MCF 10A (cell line): ENCODE measurements around the gene CAPN10. TPM values are rescaled to one million over a fixed set of nuclear protein-coding genes. Genes with fewer than 3 reads are reported as not detected.

Source experiments
- BruUV-seq: library from RNA; stranded (reverse); fragments of 400-500 nt; replicated peaks from 2 replicates; lab custom pipeline; 2021; lab: Mats Ljungman, UMichigan
- CTCF ChIA-PET: fragments of 300-600 bp; sonication (Branson Sonifier 250); formaldehyde crosslinking; extraction: SDS; loops from one replicate; lab custom pipeline; 2021; ENCODE audit warnings: antibody characterized with exemption, inconsistent platforms; lab: Yijun Ruan, JAX
- POLR2A ChIA-PET: fragments of 300-600, 350-650 bp; sonication (Branson Sonifier 250); formaldehyde crosslinking; extraction: SDS; loops from one replicate; lab custom pipeline; 2020; ENCODE audit warnings: antibody characterized with exemption, inconsistent platforms; lab: Yijun Ruan, JAX
- DNase-seq: peaks from one replicate; pipeline ENCODE4 v3.0.0-alpha.2; 2018; ENCODE audit not compliant: unreplicated experiment
- H3K27ac Mint-ChIP-seq: one replicate; pipeline ENCODE4 v1.8.0; 2022; ENCODE audit warnings: mild to moderate bottlenecking, low read depth, mixed read lengths; ENCODE audit not compliant: unreplicated experiment
- H3K27me3 Mint-ChIP-seq: one replicate; pipeline ENCODE4 v1.8.0; 2022; ENCODE audit warnings: mixed read lengths; ENCODE audit not compliant: insufficient read depth, unreplicated experiment
- H3K36me3 Mint-ChIP-seq: one replicate; pipeline ENCODE4 v1.8.0; 2022; ENCODE audit warnings: mild to moderate bottlenecking, moderate library complexity, mixed read lengths; ENCODE audit not compliant: insufficient read depth, unreplicated experiment
- H3K4me1 Mint-ChIP-seq: one replicate; pipeline ENCODE4 v1.8.0; 2022; ENCODE audit warnings: mixed read lengths; ENCODE audit not compliant: insufficient read depth, unreplicated experiment
- H3K4me3 Mint-ChIP-seq: one replicate; pipeline ENCODE4 v1.8.0; 2022; ENCODE audit warnings: mild to moderate bottlenecking, moderate library complexity, mixed read lengths; ENCODE audit not compliant: unreplicated experiment
- H3K9me3 Mint-ChIP-seq: one replicate; pipeline ENCODE4 v1.8.0; 2022; ENCODE audit warnings: mixed read lengths; ENCODE audit not compliant: unreplicated experiment
- intact Hi-C: fragments of 100-400 bp; cut with micrococcal nuclease; formaldehyde crosslinking; loops from 2 replicates; pipeline ENCODE4 v1.14.1; 2022
- total RNA-seq: library from RNA; stranded (reverse); gene quantifications from 2 replicates; pipeline ENCODE4 v1.2.3, GENCODE V29; 2022
- TF ChIP-seq, protein P1 (sequence below): fragments of 200-600 bp; IDR thresholded peaks from one replicate; pipeline ENCODE4 v1.8.0; 2022; ENCODE audit warnings: antibody characterized with exemption, mild to moderate bottlenecking; ENCODE audit not compliant: unreplicated experiment

Gene CAPN10
- total RNA-seq, 1 experiment from 2014 or later: 27.6 TPM

DNA sequence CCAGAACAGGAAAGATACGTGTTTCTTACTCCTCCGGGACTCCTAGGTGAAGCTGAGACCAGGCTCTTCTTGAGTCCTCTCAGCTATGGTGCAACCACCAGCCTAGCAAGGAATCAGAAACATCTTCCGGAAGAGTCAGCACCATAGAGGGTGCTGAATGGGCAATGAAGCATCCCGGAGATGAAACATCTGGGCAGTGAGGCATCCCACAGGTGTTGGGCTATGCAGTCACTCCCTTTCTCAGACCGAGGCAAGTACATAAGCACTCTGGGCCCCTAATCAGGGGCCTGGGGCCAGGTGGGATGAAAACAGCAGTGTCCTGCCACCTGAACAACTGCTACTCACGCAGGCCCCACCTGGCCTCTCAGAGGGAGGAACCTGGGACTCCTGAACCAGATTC is 1.4 kb upstream of the CAPN10 start:
- ChIA-PET CTCF (interaction anchor here (0.7 to 4.3 kb wide), 4 partner anchors 19 to 456 kb away, joined by 3 to 28 read pairs (median 12); no protein-coding TSS in a partner anchor), POLR2A (interaction anchor here (1.4 to 8.0 kb wide), 5 partner anchors 11 to 730 kb away, joined by 3 to 275 read pairs (median 9); partner anchors contain the start of genes ANKMY1, DUSP28, HDLBP and RNPEPL1)
- H3K9me3 Mint-ChIP-seq: no peaks in the 10 kb centered on the region
- DNase-seq: no peak
- H3K36me3 Mint-ChIP-seq: peaks cover 9% of the 10 kb centered on the region
- no TSS peak for BruUV-seq
- no peaks in the 10 kb centered on the region for H3K27me3 Mint-ChIP-seq
- intact Hi-C loops: no loop called here
- peaks cover 44% of the 10 kb centered on the region for H3K4me1 Mint-ChIP-seq
- TF ChIP-seq, protein P1, sequence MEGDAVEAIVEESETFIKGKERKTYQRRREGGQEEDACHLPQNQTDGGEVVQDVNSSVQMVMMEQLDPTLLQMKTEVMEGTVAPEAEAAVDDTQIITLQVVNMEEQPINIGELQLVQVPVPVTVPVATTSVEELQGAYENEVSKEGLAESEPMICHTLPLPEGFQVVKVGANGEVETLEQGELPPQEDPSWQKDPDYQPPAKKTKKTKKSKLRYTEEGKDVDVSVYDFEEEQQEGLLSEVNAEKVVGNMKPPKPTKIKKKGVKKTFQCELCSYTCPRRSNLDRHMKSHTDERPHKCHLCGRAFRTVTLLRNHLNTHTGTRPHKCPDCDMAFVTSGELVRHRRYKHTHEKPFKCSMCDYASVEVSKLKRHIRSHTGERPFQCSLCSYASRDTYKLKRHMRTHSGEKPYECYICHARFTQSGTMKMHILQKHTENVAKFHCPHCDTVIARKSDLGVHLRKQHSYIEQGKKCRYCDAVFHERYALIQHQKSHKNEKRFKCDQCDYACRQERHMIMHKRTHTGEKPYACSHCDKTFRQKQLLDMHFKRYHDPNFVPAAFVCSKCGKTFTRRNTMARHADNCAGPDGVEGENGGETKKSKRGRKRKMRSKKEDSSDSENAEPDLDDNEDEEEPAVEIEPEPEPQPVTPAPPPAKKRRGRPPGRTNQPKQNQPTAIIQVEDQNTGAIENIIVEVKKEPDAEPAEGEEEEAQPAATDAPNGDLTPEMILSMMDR: no peak
- peak overlapping the region; percentile 87 for H3K4me3 Mint-ChIP-seq
- no peak overlapping the region for H3K27ac Mint-ChIP-seq

DNA sequence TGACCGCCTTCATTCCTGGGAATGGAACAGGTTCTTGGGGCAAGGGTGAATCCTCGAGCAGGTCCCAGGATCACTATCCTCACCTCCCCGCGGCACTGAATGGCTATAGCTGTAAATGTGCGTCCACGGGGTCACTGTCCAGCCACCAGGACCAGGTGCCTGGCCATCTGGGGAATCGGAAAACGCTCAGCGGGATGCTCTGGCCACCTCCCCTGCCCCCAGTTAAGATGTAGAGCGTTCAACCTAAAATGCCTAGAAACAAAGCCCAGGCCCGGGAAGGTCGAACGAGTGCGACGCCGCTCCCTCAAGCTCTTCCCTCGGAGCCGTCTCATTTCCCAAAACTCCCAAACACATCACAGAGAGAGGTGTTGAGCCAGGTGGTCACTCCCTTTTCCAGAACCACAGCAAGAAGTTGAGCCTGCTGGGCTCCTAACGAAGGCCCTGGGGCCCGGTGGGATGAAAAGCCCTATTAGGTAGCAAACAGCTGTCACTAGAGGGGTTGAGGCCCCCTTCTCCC is 795 bp upstream of the CAPN10 start:
- TF ChIP-seq, protein P1: no peak
- POLR2A ChIA-PET: interaction anchor here (0.6 to 8.0 kb wide), 14 partner anchors 8 to 1308 kb away, joined by 3 to 275 read pairs (median 5); partner anchors contain the start of genes ANKMY1, DTYMK, DUSP28 and HDLBP
- Mint-ChIP-seq H3K4me1 (peaks cover 38% of the 10 kb centered on the region), H3K36me3 (peaks cover 5% of the 10 kb centered on the region), H3K27ac (peak overlapping the region; percentile 94), H3K27me3 (no peaks in the 10 kb centered on the region), H3K4me3 (peak overlapping the region; percentile 87), H3K9me3 (no peaks in the 10 kb centered on the region)
- no peak for DNase-seq
- BruUV-seq: TSS peak; percentile 70
- intact Hi-C loops: loop anchor here (2.0 kb wide), 1 partner anchor 19 kb away; no protein-coding TSS in a partner anchor
- CTCF ChIA-PET: interaction anchor here (0.6 to 4.3 kb wide), 6 partner anchors 20 to 457 kb away, joined by 3 to 28 read pairs (median 4); no protein-coding TSS in a partner anchor

DNA sequence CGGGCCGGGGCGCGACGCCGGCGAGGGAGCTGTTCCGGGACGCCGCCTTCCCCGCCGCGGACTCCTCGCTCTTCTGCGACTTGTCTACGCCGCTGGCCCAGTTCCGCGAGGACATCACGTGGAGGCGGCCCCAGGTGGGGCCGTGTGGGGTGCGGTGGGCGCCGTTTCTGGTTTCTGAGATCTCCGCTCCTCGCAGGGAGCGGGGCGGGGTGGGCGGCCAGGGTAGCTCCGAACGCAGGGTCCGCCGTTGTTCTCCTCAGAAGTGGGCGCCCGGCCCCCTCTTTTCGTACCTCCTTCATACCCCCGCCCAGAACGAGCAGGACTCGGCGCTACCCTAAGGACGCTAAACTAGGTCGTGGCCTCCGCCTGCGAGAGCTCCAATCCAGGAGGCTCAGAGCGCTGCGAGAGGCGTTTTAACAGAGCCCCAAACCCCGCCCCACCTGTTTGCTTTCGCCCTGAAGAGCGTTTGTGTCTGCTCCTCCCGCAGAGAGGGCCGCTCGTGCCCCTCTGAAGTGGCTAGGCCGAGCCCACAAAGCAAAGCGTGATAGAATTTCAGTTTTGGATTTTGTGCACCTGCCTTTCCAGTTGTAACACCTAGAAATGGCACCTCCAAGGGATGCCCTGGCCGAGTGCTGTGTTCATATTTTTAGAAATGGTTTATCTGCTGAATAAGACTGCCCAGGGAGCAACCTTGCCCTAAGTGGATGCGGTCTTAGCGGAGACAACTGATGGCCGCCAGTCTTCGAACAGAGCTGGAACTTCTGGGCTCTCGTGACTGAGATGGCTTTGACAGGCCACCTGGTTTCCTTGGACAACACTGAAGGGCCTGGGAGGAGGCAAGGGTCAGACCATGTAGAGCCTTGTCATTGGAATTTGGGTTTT is 626 bp downstream of the CAPN10 start:
- TSS peak; percentile 42 for BruUV-seq
- Mint-ChIP-seq H3K4me1 (peaks cover 28% of the 10 kb centered on the region), H3K27me3 (no peaks in the 10 kb centered on the region), H3K27ac (peak overlapping the region; percentile 49), H3K36me3 (peaks cover 11% of the 10 kb centered on the region), H3K4me3 (peak overlapping the region; percentile 87), H3K9me3 (no peaks in the 10 kb centered on the region)
- TF ChIP-seq, protein P1: no peak
- ChIA-PET POLR2A (interaction anchor here (0.6 to 8.0 kb wide), 15 partner anchors 9 to 1099 kb away, joined by 3 to 275 read pairs (median 5); partner anchors contain the start of genes ANKMY1, DTYMK, DUSP28 and HDLBP), CTCF (interaction anchor here (0.7 to 4.3 kb wide), 7 partner anchors 11 to 73 kb away, joined by 3 to 28 read pairs (median 3); no protein-coding TSS in a partner anchor)
- peak; percentile 39 for DNase-seq
- intact Hi-C loops: loop anchor here (2.0 kb wide), 1 partner anchor 20 kb away; no protein-coding TSS in a partner anchor
